Measurements from ENCODE around the gene OR6N1.

- TF ChIP-seq POLR2A (IDR thresholded peaks at IDR 0.05; ENCODE audit: low read depth, low read length) (no peak), POLR2AphosphoS5 (IDR thresholded peaks at IDR 0.05; ENCODE audit: low read depth, low read length) (no peak), TAF1 (IDR thresholded peaks at IDR 0.05; ENCODE audit: low read depth, low read length) (no peak), POU2F2 (IDR thresholded peaks at IDR 0.05; ENCODE audit: low read depth, low read length) (no peak), PAX5 (IDR thresholded peaks at IDR 0.05; ENCODE audit: insufficient read depth, low read length, severe bottlenecking) (no peak), SPI1 (IDR thresholded peaks at IDR 0.05; ENCODE audit: low read depth, low read length) (no peak)
Measured at GRCh38 chr1:158812336-158812735, 40.3 kb upstream of the OR6N1 start.
